GM12878 (cell line): ENCODE data around the gene SPDYE1. TPM values are rescaled to one million over a fixed set of nuclear protein-coding genes. Genes with fewer than 3 reads are reported as not detected.
"Not testable (repeated sequence)": the region's sequence is repeated elsewhere in the genome, so short reads cannot be mapped to it uniquely, and the experiment has no call there.

Experiments
- ATAC-seq: fragments of 200-7000 bp; cut with Tn5 transposase; 3 replicates; pipeline ENCODE4 v1.9.1; 2020; ENCODE audit warnings: mild to moderate bottlenecking, moderate library complexity
- BruUV-seq: library from RNA; stranded (reverse); fragments of 400-500 nt; replicated peaks from 2 replicates; lab custom pipeline; 2021; lab: Mats Ljungman, UMichigan
- CTCF ChIA-PET: fragments of 300-600 bp; sonication (Branson Sonifier 250); formaldehyde crosslinking; extraction: SDS; loops from one replicate; lab custom pipeline; 2021; ENCODE audit warnings: inconsistent platforms; lab: Yijun Ruan, JAX
- POLR2A ChIA-PET: fragments of 350-600 bp; formaldehyde crosslinking; extraction: SDS; loops from one replicate; lab custom pipeline; 2021; ENCODE audit warnings: inconsistent platforms; lab: Charles Lee
- RAD21 ChIA-PET: fragments of 300-600 bp; sonication (Branson Sonifier 250); formaldehyde crosslinking; loops from one replicate; lab custom pipeline; 2023; ENCODE audit warnings: antibody characterized with exemption; ENCODE audit not compliant: unreplicated experiment; lab: Charles Lee
- SMC1A ChIA-PET: fragments of 300-600 bp; sonication (Branson Sonifier 250); formaldehyde crosslinking; loops from one replicate; lab custom pipeline; 2023; ENCODE audit not compliant: unreplicated experiment, uncharacterized antibody; lab: Charles Lee
- DNase-seq: peaks from one replicate; pipeline ENCODE4 v3.0.0-alpha.2; 2011; ENCODE audit warnings: low read depth, low spot score
- FAIRE-seq: peaks from 3 replicates; lab custom pipeline; 2011; peaks lifted over from hg19 to GRCh38; lab: Jason Lieb, UNC
- H2AFZ ChIP-seq: 2 replicates; pipeline ENCODE4 v1.6.0; 2011; ENCODE audit warnings: low read depth, low read length, control low read depth; ENCODE audit not compliant: control insufficient read depth
- H3K27ac ChIP-seq: 2 replicates; pipeline ENCODE4 v1.5.1; 2011; ENCODE audit warnings: control low read depth; ENCODE audit not compliant: control insufficient read depth, insufficient read depth
- H3K27me3 ChIP-seq, 2 experiments: replicated peaks in 1 of 2; 2 replicates each; pipeline versions ENCODE4 v1.6.0 to v1.6.1; 2011; ENCODE audit warnings: low read length in 1 of 2; ENCODE audit not compliant: control insufficient read depth in 2 of 2, insufficient read depth in 2 of 2
- H3K36me3 ChIP-seq, 2 experiments: 2 replicates each; pipeline ENCODE4 v1.5.1; 2011; ENCODE audit warnings: low read length in 1 of 2; ENCODE audit not compliant: control insufficient read depth in 2 of 2, insufficient read depth in 2 of 2
- H3K4me1 ChIP-seq: 2 replicates; pipeline ENCODE4 v1.6.1; 2011; ENCODE audit warnings: mild to moderate bottlenecking, low read length, moderate library complexity, mixed read lengths; ENCODE audit not compliant: control insufficient read depth, insufficient read depth
- H3K4me2 ChIP-seq: 2 replicates; pipeline ENCODE4 v1.6.0; 2011; ENCODE audit warnings: control low read depth; ENCODE audit not compliant: control insufficient read depth, insufficient read depth
- H3K4me3 ChIP-seq: fragments of 200-600 bp; sonication (generic); 2 replicates; pipeline ENCODE4 v1.5.1; 2016
- H3K79me2 ChIP-seq: 2 replicates; pipeline ENCODE4 v1.6.0; 2011; ENCODE audit warnings: low read length; ENCODE audit not compliant: control insufficient read depth, insufficient read depth
- H3K9ac ChIP-seq: 2 replicates; pipeline ENCODE4 v1.8.0; 2011; ENCODE audit warnings: low read length, control low read depth, mixed read lengths; ENCODE audit not compliant: control insufficient read depth, insufficient read depth
- H3K9me3 ChIP-seq: replicated peaks from 3 replicates; pipeline ENCODE4 v1.5.1; 2011; ENCODE audit warnings: mild to moderate bottlenecking, low read length; ENCODE audit not compliant: control insufficient read depth, insufficient read depth
- H4K20me1 ChIP-seq: 2 replicates; pipeline ENCODE4 v1.6.0; 2011; ENCODE audit not compliant: control insufficient read depth, insufficient read depth
- WGBS: methylation state at CpG from one replicate; pipeline ENCODE4 v1.1.6; 2016; ENCODE audit warnings: low lambda C conversion rate; ENCODE audit not compliant: insufficient replicate concordance, insufficient coverage; ENCODE audit errors: missing lambda C conversion rate; 5-methylcytosine and 5-hydroxymethylcytosine counted together
- in situ Hi-C: fragments of 300-500 bp; cut with MboI; formaldehyde crosslinking; loops from 9 replicates; pipeline ENCODE4 v1.14.3; 2018; ENCODE audit warnings: mixed read lengths
- intact Hi-C: fragments of 100-400 bp; cut with micrococcal nuclease; formaldehyde crosslinking; loops from one replicate; pipeline ENCODE4 v1.14.2; 2022; ENCODE audit not compliant: unreplicated experiment
- polyA plus RNA-seq, 11 experiments: library from polyadenylated mRNA; depleted of rRNA in 4 of 11; unstranded in 6 of 11; stranded (reverse) in 5 of 11; fragments of >200 nt; fragmentation: Nextera tagmentation in 4 of 11; fragmentation: Illumina TruSeq in 1 of 11; extraction: Ambion mirVana in 4 of 11; extraction: Trizol in 1 of 11; gene quantifications; 1 replicate in 1 of 11; 2 replicates in 10 of 11; pipeline versions ENCODE4 v1.2.1 to v1.2.3, GENCODE V29; 2011 to 2016; ENCODE audit warnings: inconsistent platforms in 2 of 11, missing spikeins in 2 of 11, low read depth in 1 of 11
- total RNA-seq, 4 experiments: library from RNA; depleted of rRNA in 3 of 4; stranded (reverse); fragments of >200 nt in 3 of 4; fragmentation: Illumina TruSeq in 1 of 4; extraction: Trizol in 1 of 4; gene quantifications; 2 replicates each; pipeline versions ENCODE4 v1.2.1 to v1.2.3, GENCODE V29; 2013 to 2021

Gene SPDYE1
- total and polyA plus RNA-seq, 10 of the 15 experiments (the other 5 are each of a cell fraction or from before 2014, with no cell fraction given) = 0.04 to 1.3 (median 0.07) TPM; not detected in 3

DNA sequence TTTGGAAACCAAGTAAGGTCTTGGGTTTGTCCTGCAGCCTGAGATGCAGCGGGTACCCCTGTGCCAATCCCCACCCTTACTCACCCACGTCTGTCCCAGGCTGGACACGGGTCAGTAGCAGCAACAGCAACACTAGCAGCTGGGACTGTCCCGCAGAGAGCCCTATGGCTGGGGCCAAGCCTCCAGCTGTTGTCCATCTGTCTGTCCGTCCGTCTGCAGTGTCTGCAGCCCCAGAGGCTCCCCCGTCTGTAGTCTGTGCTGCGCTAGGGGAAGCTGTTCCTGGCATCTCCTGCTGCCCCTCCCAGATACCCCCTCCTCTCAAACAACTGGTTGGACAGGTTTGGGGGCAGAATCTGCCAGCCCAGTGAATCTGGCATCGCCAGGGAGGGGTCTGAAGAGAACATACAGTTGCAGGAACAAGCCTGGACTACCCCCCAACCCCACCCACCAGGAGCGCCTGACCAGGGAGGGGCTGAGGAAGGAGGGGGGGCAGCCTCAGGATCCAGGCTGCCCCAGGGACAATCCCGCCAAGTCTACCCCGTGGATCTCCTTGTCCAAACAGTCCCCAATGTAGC, 7.6 kb upstream of the SPDYE1 start:
- H4K20me1 ChIP-seq, H3K27me3 ChIP-seq, ATAC-seq, POLR2A ChIA-PET, CTCF ChIA-PET, H3K9me3 ChIP-seq, FAIRE-seq, RAD21 ChIA-PET, intact Hi-C loops, SMC1A ChIA-PET, in situ Hi-C loops, DNase-seq, H3K4me3 ChIP-seq, H3K4me1 ChIP-seq, H3K79me2 ChIP-seq, H2AFZ ChIP-seq, BruUV-seq, H3K27ac ChIP-seq, H3K9ac ChIP-seq, H3K36me3 ChIP-seq, H3K4me2 ChIP-seq: not testable (repeated sequence)
- WGBS = 88% methylated on average over 12 of the region's 12 CpGs

DNA sequence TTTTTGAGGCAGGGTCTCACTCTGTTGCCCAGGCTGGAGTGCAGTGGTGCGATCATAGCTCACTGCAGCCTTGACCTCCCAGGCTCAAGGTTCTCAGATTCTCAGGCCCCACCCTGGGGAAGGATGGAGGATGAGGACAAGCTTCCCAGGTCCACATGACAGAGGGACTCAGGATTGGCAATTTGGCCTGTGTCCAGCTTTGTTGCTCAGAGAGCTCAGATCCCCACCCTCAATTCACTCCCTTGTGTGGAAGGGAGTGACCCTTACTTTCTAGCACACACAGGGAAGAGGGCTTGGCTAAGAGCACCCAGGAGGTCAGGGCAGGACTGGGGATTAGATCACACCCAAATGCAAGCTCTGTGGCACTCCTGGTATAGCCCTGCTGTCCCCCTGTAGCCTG, 6.9 kb upstream of the SPDYE1 start:
- SMC1A ChIA-PET, FAIRE-seq, H3K27me3 ChIP-seq, H3K4me2 ChIP-seq, in situ Hi-C loops, H4K20me1 ChIP-seq, H3K36me3 ChIP-seq, H2AFZ ChIP-seq, H3K4me1 ChIP-seq, H3K4me3 ChIP-seq, POLR2A ChIA-PET, H3K27ac ChIP-seq, DNase-seq, BruUV-seq, H3K9me3 ChIP-seq, H3K9ac ChIP-seq, H3K79me2 ChIP-seq, CTCF ChIA-PET, ATAC-seq, intact Hi-C loops: not testable (repeated sequence)
- RAD21 ChIA-PET = interaction anchor here (0.7 kb wide), 1 partner anchor 55 kb away, joined by 4 read pairs; no protein-coding TSS in a partner anchor
- 91% methylated on average over 1 of the region's 1 CpG for WGBS
